ENCODE results near the gene MYLK4. TPM values are rescaled to one million over a fixed set of nuclear protein-coding genes. Genes with fewer than 3 reads are reported as not detected.

The MYLK4 gene
- total RNA-seq, 1 experiment from 2014 or later = 1.6 TPM

GRCh38 chr6:2777249-2777648 is 26.5 kb upstream of the MYLK4 start:
- Histone ChIP-seq H3K9me3 (ENCODE audit: insufficient read depth, low read depth) (no peaks in the 10 kb centered on the region), H4K20me1 (ENCODE audit: insufficient read depth) (peaks cover 3% of the 10 kb centered on the region; the same call in 1 of the 2 replicates), H3K9me2 (ENCODE audit: insufficient read depth) (no peaks in the 10 kb centered on the region), H3F3A (ENCODE audit: insufficient read depth, low read depth) (no peaks in the 10 kb centered on the region), H3K36me3 (ENCODE audit: low read depth) (no peaks in the 10 kb centered on the region), H3K4me2 (no peak overlapping the region), H3K27ac (no peak overlapping the region), H3K4me1 (replicated peaks; ENCODE audit: insufficient read depth) (no peaks in the 10 kb centered on the region), H3K4me3 (no peak overlapping the region), H2AFZ (no peak overlapping the region), H3K27me3 (ENCODE audit: insufficient read depth, low read depth) (no peaks in the 10 kb centered on the region), H3K79me2 (ENCODE audit: low read depth) (peaks cover 58% of the 10 kb centered on the region)
- TF ChIP-seq CTCF (conservative IDR thresholded peaks at IDR 0.05) = no peak
- TF ChIP-seq EZH2 (IDR thresholded peaks at IDR 0.05; ENCODE audit: low read depth) = no peak
- intact Hi-C loops (cut with micrococcal nuclease; ENCODE audit: unreplicated experiment) = no loop called here
- POLR2A ChIA-PET (ENCODE audit: unreplicated experiment) = no interaction called here
- no peak for DNase-seq
- no TSS peak for BruUV-seq (replicated peaks)
- CTCF ChIA-PET = no interaction called here

- H3K36me3 ChIP-seq (ENCODE audit: low read depth) = 0 out of 2 replicates have a peak, but pooled peaks cover 4% of the 10 kb centered on the region
- no peak overlapping the region for H3K27ac ChIP-seq
- H3K4me2 ChIP-seq = no peak overlapping the region
- intact Hi-C loops (cut with micrococcal nuclease; ENCODE audit: unreplicated experiment) = no loop called here
- H3K9me3 ChIP-seq (ENCODE audit: insufficient read depth, low read depth) = no peaks in the 10 kb centered on the region
- H3K9me2 ChIP-seq (ENCODE audit: insufficient read depth) = no peaks in the 10 kb centered on the region
- BruUV-seq (replicated peaks) = no TSS peak
- H3K4me1 ChIP-seq (replicated peaks; ENCODE audit: insufficient read depth) = no peaks in the 10 kb centered on the region
- no peak overlapping the region for H2AFZ ChIP-seq
- no peaks in the 10 kb centered on the region for H3K27me3 ChIP-seq (ENCODE audit: insufficient read depth, low read depth)
- peaks cover 9% of the 10 kb centered on the region; the same call in 1 of the 2 replicates for H4K20me1 ChIP-seq (ENCODE audit: insufficient read depth)
- no peak for TF ChIP-seq EZH2 (IDR thresholded peaks at IDR 0.05; ENCODE audit: low read depth)
- no peak for TF ChIP-seq CTCF (conservative IDR thresholded peaks at IDR 0.05)
- H3F3A ChIP-seq (ENCODE audit: insufficient read depth, low read depth) = no peaks in the 10 kb centered on the region
- peaks cover 78% of the 10 kb centered on the region for H3K79me2 ChIP-seq (ENCODE audit: low read depth)
- no peak for DNase-seq
- H3K4me3 ChIP-seq = no peak overlapping the region
- POLR2A ChIA-PET (ENCODE audit: unreplicated experiment) = no interaction called here
- CTCF ChIA-PET = no interaction called here
Observed at GRCh38 chr6:2775003-2775402, 24.3 kb upstream of the MYLK4 start.

- H4K20me1 ChIP-seq (ENCODE audit: insufficient read depth) = peaks cover 9% of the 10 kb centered on the region; the same call in 1 of the 2 replicates
Observed at GRCh38 chr6:2773449-2773848, 22.7 kb upstream of the MYLK4 start.

More at GRCh38 chr6:2773449-2773848, 22.7 kb upstream of the MYLK4 start:
- POLR2A ChIA-PET (ENCODE audit: unreplicated experiment) = interaction anchor here (0.6 kb wide), 1 partner anchor 803 kb away, joined by 4 read pairs; no protein-coding TSS in a partner anchor
- H3K36me3 ChIP-seq (ENCODE audit: low read depth) = 0 out of 2 replicates have a peak, but pooled peaks cover 4% of the 10 kb centered on the region
- intact Hi-C loops (cut with micrococcal nuclease; ENCODE audit: unreplicated experiment) = no loop called here
- H2AFZ ChIP-seq = no peak overlapping the region
- peaks cover 6% of the 10 kb centered on the region for H3K4me1 ChIP-seq (replicated peaks; ENCODE audit: insufficient read depth)
- TF ChIP-seq EZH2 (IDR thresholded peaks at IDR 0.05; ENCODE audit: low read depth) = no peak
- TF ChIP-seq CTCF (conservative IDR thresholded peaks at IDR 0.05) = no peak
- no peaks in the 10 kb centered on the region for H3K9me2 ChIP-seq (ENCODE audit: insufficient read depth)
- H3K79me2 ChIP-seq (ENCODE audit: low read depth) = peaks cover 94% of the 10 kb centered on the region
- no peaks in the 10 kb centered on the region for H3K9me3 ChIP-seq (ENCODE audit: insufficient read depth, low read depth)
- H3F3A ChIP-seq (ENCODE audit: insufficient read depth, low read depth) = no peaks in the 10 kb centered on the region
- CTCF ChIA-PET = interaction anchor here (0.6 kb wide), 1 partner anchor 14 kb away, joined by 3 read pairs; no protein-coding TSS in a partner anchor
- no peak overlapping the region for H3K4me3 ChIP-seq
- no peak overlapping the region for H3K27ac ChIP-seq
- no peaks in the 10 kb centered on the region for H3K27me3 ChIP-seq (ENCODE audit: insufficient read depth, low read depth)
- BruUV-seq (replicated peaks) = no TSS peak
- H3K4me2 ChIP-seq = no peak overlapping the region
- DNase-seq = no peak
